Liver (tissue), 9 donors: ENCODE measurements around the gene BFSP2. TPM values are rescaled to one million over a fixed set of nuclear protein-coding genes. Genes with fewer than 3 reads are reported as not detected.

Experiments used
- DNase-seq: peaks from one replicate; pipeline ENCODE4 v3.0.0-alpha.2; 2017; ENCODE audit warnings: low spot score
- H3K27ac ChIP-seq, 2 donors: one replicate each; pipeline ENCODE4 v1.7.0; 2013; ENCODE audit warnings: inconsistent platforms in 2 of 2, low read length in 2 of 2, control low read depth in 1 of 2, low read depth in 1 of 2, mild to moderate bottlenecking in 1 of 2
- H3K27me3 ChIP-seq, 4 donors: one replicate each; pipeline versions ENCODE4 v1.6.1 to v1.7.0; 2013; ENCODE audit warnings: low read length in 3 of 4, inconsistent platforms in 1 of 4, mild to moderate bottlenecking in 1 of 4, moderate library complexity in 1 of 4; ENCODE audit not compliant: control insufficient read depth in 4 of 4, insufficient read depth in 4 of 4
- H3K36me3 ChIP-seq, 4 donors: one replicate each; pipeline versions ENCODE4 v1.6.1 to v1.7.0; 2013; ENCODE audit warnings: low read length in 3 of 4, mild to moderate bottlenecking in 3 of 4, low read depth in 1 of 4, moderate library complexity in 1 of 4; ENCODE audit not compliant: control insufficient read depth in 4 of 4, insufficient read depth in 3 of 4
- H3K4me1 ChIP-seq, 4 donors: one replicate each; pipeline versions ENCODE4 v1.6.1 to v1.7.0; 2013; ENCODE audit warnings: low read length in 3 of 4, mild to moderate bottlenecking in 3 of 4, moderate library complexity in 1 of 4; ENCODE audit not compliant: control insufficient read depth in 4 of 4, insufficient read depth in 4 of 4
- H3K4me3 ChIP-seq, 3 donors: one replicate each; pipeline versions ENCODE4 v1.6.1 to v1.7.0; 2013; ENCODE audit warnings: low read length in 3 of 3, control low read depth in 1 of 3, low read depth in 1 of 3, mild to moderate bottlenecking in 1 of 3
- H3K9ac ChIP-seq, 2 donors: one replicate each; pipeline ENCODE4 v1.7.0; 2013; ENCODE audit warnings: low read length in 2 of 2, mild to moderate bottlenecking in 2 of 2, moderate library complexity in 2 of 2, control low read depth in 1 of 2, low read depth in 1 of 2
- H3K9me3 ChIP-seq, 4 donors: one replicate each; pipeline versions ENCODE4 v1.6.1 to v1.7.0; 2013; ENCODE audit warnings: low read length in 3 of 4; ENCODE audit not compliant: control insufficient read depth in 4 of 4
- EGR1 ChIP-seq, 2 donors: IDR thresholded peaks; 2 replicates each; pipeline ENCODE4 v1.6.1; 2016 to 2018; ENCODE audit warnings: antibody characterized with exemption in 2 of 2, low read depth in 2 of 2
- FOXA1 ChIP-seq: IDR thresholded peaks from 2 replicates; pipeline ENCODE4 v1.6.1; 2016; ENCODE audit warnings: antibody characterized with exemption
- FOXA2 ChIP-seq: IDR thresholded peaks from 2 replicates; pipeline ENCODE4 v1.6.1; 2016; ENCODE audit warnings: antibody characterized with exemption
- GABPA ChIP-seq, 2 donors: IDR thresholded peaks in 1 of 2; conservative IDR thresholded peaks in 1 of 2; 2 replicates each; pipeline ENCODE4 v1.6.1; 2016; ENCODE audit warnings: antibody characterized with exemption in 2 of 2, mild to moderate bottlenecking in 1 of 2, moderate library complexity in 1 of 2
- HNF4A ChIP-seq, 2 donors: conservative IDR thresholded peaks; 2 replicates each; pipeline ENCODE4 v1.6.1; 2016; ENCODE audit warnings: antibody characterized with exemption in 2 of 2, mild to moderate bottlenecking in 2 of 2
- HNF4G ChIP-seq: IDR thresholded peaks from 2 replicates; pipeline ENCODE4 v1.6.1; 2016; ENCODE audit warnings: antibody characterized with exemption
- JUND ChIP-seq, 2 donors: IDR thresholded peaks; 2 replicates each; pipeline ENCODE4 v1.6.1; 2016; ENCODE audit warnings: antibody characterized with exemption in 2 of 2
- NR2F2 ChIP-seq: IDR thresholded peaks from 2 replicates; pipeline ENCODE4 v1.6.1; 2016; ENCODE audit warnings: antibody characterized with exemption
- RAD21 ChIP-seq, 2 donors: IDR thresholded peaks; 2 replicates each; pipeline ENCODE4 v1.6.1; 2016; ENCODE audit warnings: antibody characterized with exemption in 2 of 2, mild to moderate bottlenecking in 2 of 2
- RXRA ChIP-seq, 2 donors: IDR thresholded peaks; 2 replicates each; pipeline ENCODE4 v1.6.1; 2017 to 2018; ENCODE audit warnings: antibody characterized with exemption in 2 of 2, mild to moderate bottlenecking in 1 of 2
- SP1 ChIP-seq: IDR thresholded peaks from 2 replicates; pipeline ENCODE4 v1.6.1; 2018; ENCODE audit warnings: antibody characterized with exemption, mild to moderate bottlenecking
- TAF1 ChIP-seq: conservative IDR thresholded peaks from 2 replicates; pipeline ENCODE4 v1.6.1; 2016; ENCODE audit warnings: antibody characterized with exemption, mild to moderate bottlenecking
- YY1 ChIP-seq: IDR thresholded peaks from 2 replicates; pipeline ENCODE4 v1.6.1; 2016; ENCODE audit warnings: antibody characterized with exemption, mild to moderate bottlenecking
- WGBS: extraction: QIAGEN DNeasy Blood & Tissue Kit; methylation state at CpG from one replicate; pipeline ENCODE4 v1.1.7; 2013; 5-methylcytosine and 5-hydroxymethylcytosine counted together
- polyA plus RNA-seq, 2 donors: library from polyadenylated mRNA; stranded (reverse) in 1 of 2; unstranded in 1 of 2; fragments of 200-250 nt in 1 of 2; fragments of >200 nt in 1 of 2; fragmentation: Nextera tagmentation in 1 of 2; extraction: Ambion mirVana in 1 of 2; gene quantifications; one replicate each; pipeline versions ENCODE4 v1.2.1 to v1.2.3, GENCODE V29; 2013 to 2015
- total RNA-seq, 2 donors: library from RNA; depleted of rRNA; stranded (reverse); fragments of >200 nt; gene quantifications; one replicate each; pipeline ENCODE4 v1.2.3, GENCODE V29; 2014
- TF ChIP-seq, protein P1 (sequence below): IDR thresholded peaks from 2 replicates; pipeline ENCODE4 v1.6.1; 2016; ENCODE audit warnings: antibody characterized with exemption
- TF ChIP-seq, protein P2 (sequence below): IDR thresholded peaks from 2 replicates; pipeline ENCODE4 v1.6.1; 2016; ENCODE audit warnings: antibody characterized with exemption
- TF ChIP-seq, protein P3 (sequence below): IDR thresholded peaks from 2 replicates; pipeline ENCODE4 v1.6.1; 2016; ENCODE audit warnings: antibody characterized with exemption, mild to moderate bottlenecking
- TF ChIP-seq, protein P4 (sequence below): IDR thresholded peaks from 2 replicates; pipeline ENCODE4 v1.6.1; 2016; ENCODE audit warnings: antibody characterized with exemption
- TF ChIP-seq, protein P5 (sequence below): fragments of 150-350 bp; IDR thresholded peaks from 2 replicates; pipeline ENCODE4 v1.5.1; 2017; ENCODE audit warnings: improper control_type of control experiment, low read depth, low read length; ENCODE audit not compliant: missing input control
- donor health status: healthy.
- donor health status: healthy.
- donor health status: healthy.
- donor health status: healthy.
- donor health status: healthy.

BFSP2 gene
- total and polyA plus RNA-seq, 4 donors = 0.42 TPM; not detected in 3

DNA sequence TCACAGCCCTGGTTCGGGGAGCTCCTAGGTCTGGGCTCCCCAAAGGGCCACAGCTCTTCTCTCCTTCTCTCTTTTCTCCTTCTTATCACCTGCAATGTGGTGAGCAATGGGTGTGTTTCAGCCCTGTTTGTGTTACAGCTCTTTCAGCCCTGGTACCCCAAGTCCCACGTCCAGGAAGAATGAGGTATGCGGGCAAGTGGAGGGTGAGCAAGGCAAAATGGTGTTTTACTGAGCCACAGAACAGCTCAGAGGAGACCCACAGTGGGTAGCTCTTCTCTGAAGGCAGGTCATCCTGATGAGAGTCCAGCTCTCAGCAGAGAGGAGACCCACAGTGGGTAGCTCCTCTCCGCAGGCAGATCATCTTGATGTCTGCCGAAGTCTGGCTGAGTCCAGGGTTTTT lies 86.8 kb downstream of the BFSP2 start:
- no peaks in the 10 kb centered on the region for H3K27me3 ChIP-seq
- WGBS = 96% methylated on average over 5 of the region's 5 CpGs
- H3K27ac ChIP-seq = no peak overlapping the region
- H3K9me3 ChIP-seq = peaks cover 0 to 10% (median 4%) of the 10 kb centered on the region in 4 donors
- TF ChIP-seq, protein P1, sequence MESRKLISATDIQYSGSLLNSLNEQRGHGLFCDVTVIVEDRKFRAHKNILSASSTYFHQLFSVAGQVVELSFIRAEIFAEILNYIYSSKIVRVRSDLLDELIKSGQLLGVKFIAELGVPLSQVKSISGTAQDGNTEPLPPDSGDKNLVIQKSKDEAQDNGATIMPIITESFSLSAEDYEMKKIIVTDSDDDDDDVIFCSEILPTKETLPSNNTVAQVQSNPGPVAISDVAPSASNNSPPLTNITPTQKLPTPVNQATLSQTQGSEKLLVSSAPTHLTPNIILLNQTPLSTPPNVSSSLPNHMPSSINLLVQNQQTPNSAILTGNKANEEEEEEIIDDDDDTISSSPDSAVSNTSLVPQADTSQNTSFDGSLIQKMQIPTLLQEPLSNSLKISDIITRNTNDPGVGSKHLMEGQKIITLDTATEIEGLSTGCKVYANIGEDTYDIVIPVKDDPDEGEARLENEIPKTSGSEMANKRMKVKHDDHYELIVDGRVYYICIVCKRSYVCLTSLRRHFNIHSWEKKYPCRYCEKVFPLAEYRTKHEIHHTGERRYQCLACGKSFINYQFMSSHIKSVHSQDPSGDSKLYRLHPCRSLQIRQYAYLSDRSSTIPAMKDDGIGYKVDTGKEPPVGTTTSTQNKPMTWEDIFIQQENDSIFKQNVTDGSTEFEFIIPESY = no peak
- TF ChIP-seq FOXA1 = no peak
- TF ChIP-seq RAD21 (IDR thresholded peaks at IDR 0.05) = no peak
- TF ChIP-seq NR2F2 = no peak
- no peak for TF ChIP-seq HNF4G
- no peak for TF ChIP-seq TAF1
- TF ChIP-seq YY1 = no peak
- TF ChIP-seq EGR1 (IDR thresholded peaks at IDR 0.05; ENCODE audit: low read depth in 2 of 2) = no peak
- TF ChIP-seq HNF4A (conservative IDR thresholded peaks at IDR 0.05) = no peak
- TF ChIP-seq, protein P2, sequence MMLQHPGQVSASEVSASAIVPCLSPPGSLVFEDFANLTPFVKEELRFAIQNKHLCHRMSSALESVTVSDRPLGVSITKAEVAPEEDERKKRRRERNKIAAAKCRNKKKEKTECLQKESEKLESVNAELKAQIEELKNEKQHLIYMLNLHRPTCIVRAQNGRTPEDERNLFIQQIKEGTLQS = no peak
- no peak for TF ChIP-seq FOXA2
- TF ChIP-seq, protein P3, sequence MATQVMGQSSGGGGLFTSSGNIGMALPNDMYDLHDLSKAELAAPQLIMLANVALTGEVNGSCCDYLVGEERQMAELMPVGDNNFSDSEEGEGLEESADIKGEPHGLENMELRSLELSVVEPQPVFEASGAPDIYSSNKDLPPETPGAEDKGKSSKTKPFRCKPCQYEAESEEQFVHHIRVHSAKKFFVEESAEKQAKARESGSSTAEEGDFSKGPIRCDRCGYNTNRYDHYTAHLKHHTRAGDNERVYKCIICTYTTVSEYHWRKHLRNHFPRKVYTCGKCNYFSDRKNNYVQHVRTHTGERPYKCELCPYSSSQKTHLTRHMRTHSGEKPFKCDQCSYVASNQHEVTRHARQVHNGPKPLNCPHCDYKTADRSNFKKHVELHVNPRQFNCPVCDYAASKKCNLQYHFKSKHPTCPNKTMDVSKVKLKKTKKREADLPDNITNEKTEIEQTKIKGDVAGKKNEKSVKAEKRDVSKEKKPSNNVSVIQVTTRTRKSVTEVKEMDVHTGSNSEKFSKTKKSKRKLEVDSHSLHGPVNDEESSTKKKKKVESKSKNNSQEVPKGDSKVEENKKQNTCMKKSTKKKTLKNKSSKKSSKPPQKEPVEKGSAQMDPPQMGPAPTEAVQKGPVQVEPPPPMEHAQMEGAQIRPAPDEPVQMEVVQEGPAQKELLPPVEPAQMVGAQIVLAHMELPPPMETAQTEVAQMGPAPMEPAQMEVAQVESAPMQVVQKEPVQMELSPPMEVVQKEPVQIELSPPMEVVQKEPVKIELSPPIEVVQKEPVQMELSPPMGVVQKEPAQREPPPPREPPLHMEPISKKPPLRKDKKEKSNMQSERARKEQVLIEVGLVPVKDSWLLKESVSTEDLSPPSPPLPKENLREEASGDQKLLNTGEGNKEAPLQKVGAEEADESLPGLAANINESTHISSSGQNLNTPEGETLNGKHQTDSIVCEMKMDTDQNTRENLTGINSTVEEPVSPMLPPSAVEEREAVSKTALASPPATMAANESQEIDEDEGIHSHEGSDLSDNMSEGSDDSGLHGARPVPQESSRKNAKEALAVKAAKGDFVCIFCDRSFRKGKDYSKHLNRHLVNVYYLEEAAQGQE = no peak
- TF ChIP-seq, protein P4, sequence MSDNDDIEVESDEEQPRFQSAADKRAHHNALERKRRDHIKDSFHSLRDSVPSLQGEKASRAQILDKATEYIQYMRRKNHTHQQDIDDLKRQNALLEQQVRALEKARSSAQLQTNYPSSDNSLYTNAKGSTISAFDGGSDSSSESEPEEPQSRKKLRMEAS = no peak
- TF ChIP-seq SP1 = no peak
- TF ChIP-seq JUND (IDR thresholded peaks at IDR 0.05) = no peak
- TF ChIP-seq RXRA (IDR thresholded peaks at IDR 0.05) = no peak
- TF ChIP-seq GABPA (IDR thresholded peaks at IDR 0.05 in 1 of 2, conservative IDR thresholded peaks at IDR 0.05 in 1 of 2) = no peak
- TF ChIP-seq, protein P5, sequence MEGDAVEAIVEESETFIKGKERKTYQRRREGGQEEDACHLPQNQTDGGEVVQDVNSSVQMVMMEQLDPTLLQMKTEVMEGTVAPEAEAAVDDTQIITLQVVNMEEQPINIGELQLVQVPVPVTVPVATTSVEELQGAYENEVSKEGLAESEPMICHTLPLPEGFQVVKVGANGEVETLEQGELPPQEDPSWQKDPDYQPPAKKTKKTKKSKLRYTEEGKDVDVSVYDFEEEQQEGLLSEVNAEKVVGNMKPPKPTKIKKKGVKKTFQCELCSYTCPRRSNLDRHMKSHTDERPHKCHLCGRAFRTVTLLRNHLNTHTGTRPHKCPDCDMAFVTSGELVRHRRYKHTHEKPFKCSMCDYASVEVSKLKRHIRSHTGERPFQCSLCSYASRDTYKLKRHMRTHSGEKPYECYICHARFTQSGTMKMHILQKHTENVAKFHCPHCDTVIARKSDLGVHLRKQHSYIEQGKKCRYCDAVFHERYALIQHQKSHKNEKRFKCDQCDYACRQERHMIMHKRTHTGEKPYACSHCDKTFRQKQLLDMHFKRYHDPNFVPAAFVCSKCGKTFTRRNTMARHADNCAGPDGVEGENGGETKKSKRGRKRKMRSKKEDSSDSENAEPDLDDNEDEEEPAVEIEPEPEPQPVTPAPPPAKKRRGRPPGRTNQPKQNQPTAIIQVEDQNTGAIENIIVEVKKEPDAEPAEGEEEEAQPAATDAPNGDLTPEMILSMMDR = no peak
- H3K4me1 ChIP-seq = no peaks in the 10 kb centered on the region
- no peaks in the 10 kb centered on the region for H3K36me3 ChIP-seq
- DNase-seq = no peak
- no peak overlapping the region for H3K4me3 ChIP-seq
- H3K9ac ChIP-seq = no peak overlapping the region
